Suprapubic skin (tissue), 3 donors: ENCODE results near the gene RNF40.

ENCODE experiments used
- CTCF ChIP-seq, 2 donors: fragments of 200-600 bp in 1 of 2; fragments of 450-650 bp in 1 of 2; sonication (generic) in 1 of 2; IDR thresholded peaks; one replicate each; pipeline ENCODE4 v1.5.1; 2016 to 2019; ENCODE audit warnings: antibody characterized with exemption in 2 of 2, mild to moderate bottlenecking in 1 of 2, moderate library complexity in 1 of 2
- POLR2AphosphoS5 ChIP-seq, 3 donors: sonication (generic); formaldehyde crosslinking; IDR thresholded peaks; one replicate each; pipeline ENCODE4 v1.6.1; 2017; ENCODE audit warnings: antibody characterized with exemption in 3 of 3

- TF ChIP-seq POLR2AphosphoS5 (IDR thresholded peaks at IDR 0.05): no peak
- TF ChIP-seq CTCF (IDR thresholded peaks at IDR 0.05): no peak
These were observed 16.6 kb downstream of the RNF40 start for GRCh38 chr16:30778549-30779244.
